Esophagus squamous epithelium (tissue), 4 donors: ENCODE measurements around the gene KLF16.

Experiments
- CTCF ChIP-seq, 6 experiments: fragments of 450-650 bp in 4 of 6; fragments of 200-600 bp in 2 of 6; sonication (generic) in 2 of 6; IDR thresholded peaks; one replicate each; pipeline ENCODE4 v1.5.1; 2016 to 2019; ENCODE audit warnings: antibody characterized with exemption in 6 of 6, mild to moderate bottlenecking in 4 of 6, moderate library complexity in 4 of 6
- POLR2A ChIP-seq, 4 donors: fragments of 450-650 bp; IDR thresholded peaks; one replicate each; pipeline ENCODE4 v1.6.1; 2017; ENCODE audit warnings: antibody characterized with exemption in 4 of 4, mild to moderate bottlenecking in 4 of 4, moderate library complexity in 3 of 4

- no peak for TF ChIP-seq CTCF (IDR thresholded peaks at IDR 0.05)
- TF ChIP-seq POLR2A (IDR thresholded peaks at IDR 0.05), result no peak
Measured at GRCh38 chr19:1850809-1851653, 12.3 kb downstream of the KLF16 start.
